ENCODE measurements around the gene PDIA2.
"Not testable (repeated sequence)": the region's sequence is repeated elsewhere in the genome, so short reads cannot be mapped to it uniquely, and the experiment has no call there.

Gene PDIA2

DNA sequence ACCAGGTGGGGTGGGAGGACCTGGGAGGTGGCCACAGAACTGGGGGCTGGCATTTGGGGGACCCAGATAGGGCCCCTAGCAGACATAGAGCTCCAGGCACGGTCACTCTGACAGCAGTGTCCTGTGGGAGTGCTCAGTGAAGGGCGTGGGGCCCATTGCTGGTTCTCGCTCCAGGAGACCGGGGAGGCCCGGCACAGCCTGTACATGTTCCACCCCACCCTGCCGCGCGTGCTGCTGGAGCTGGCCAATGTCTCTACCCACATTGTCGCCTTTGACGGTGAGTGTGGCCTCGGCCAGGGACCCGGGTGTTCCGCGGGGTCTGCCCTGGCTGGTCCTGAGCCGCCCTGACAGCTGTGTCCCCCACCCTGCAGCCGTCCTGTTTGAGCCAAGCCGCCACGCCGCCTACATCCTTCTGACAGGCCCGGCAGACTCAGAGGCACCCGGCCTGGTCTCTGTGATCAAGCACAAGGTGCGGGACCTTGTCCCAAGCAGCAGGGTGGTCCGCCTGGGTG lies 18.5 kb upstream of the PDIA2 start:
- TF ChIP-seq, protein P1, sequence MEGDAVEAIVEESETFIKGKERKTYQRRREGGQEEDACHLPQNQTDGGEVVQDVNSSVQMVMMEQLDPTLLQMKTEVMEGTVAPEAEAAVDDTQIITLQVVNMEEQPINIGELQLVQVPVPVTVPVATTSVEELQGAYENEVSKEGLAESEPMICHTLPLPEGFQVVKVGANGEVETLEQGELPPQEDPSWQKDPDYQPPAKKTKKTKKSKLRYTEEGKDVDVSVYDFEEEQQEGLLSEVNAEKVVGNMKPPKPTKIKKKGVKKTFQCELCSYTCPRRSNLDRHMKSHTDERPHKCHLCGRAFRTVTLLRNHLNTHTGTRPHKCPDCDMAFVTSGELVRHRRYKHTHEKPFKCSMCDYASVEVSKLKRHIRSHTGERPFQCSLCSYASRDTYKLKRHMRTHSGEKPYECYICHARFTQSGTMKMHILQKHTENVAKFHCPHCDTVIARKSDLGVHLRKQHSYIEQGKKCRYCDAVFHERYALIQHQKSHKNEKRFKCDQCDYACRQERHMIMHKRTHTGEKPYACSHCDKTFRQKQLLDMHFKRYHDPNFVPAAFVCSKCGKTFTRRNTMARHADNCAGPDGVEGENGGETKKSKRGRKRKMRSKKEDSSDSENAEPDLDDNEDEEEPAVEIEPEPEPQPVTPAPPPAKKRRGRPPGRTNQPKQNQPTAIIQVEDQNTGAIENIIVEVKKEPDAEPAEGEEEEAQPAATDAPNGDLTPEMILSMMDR (IDR thresholded peaks at IDR 0.05) = no peak
- no peak for TF ChIP-seq ZFX (IDR thresholded peaks at IDR 0.05; ENCODE audit: borderline replicate concordance)
- no peak overlapping the region for H3K27ac ChIP-seq

DNA sequence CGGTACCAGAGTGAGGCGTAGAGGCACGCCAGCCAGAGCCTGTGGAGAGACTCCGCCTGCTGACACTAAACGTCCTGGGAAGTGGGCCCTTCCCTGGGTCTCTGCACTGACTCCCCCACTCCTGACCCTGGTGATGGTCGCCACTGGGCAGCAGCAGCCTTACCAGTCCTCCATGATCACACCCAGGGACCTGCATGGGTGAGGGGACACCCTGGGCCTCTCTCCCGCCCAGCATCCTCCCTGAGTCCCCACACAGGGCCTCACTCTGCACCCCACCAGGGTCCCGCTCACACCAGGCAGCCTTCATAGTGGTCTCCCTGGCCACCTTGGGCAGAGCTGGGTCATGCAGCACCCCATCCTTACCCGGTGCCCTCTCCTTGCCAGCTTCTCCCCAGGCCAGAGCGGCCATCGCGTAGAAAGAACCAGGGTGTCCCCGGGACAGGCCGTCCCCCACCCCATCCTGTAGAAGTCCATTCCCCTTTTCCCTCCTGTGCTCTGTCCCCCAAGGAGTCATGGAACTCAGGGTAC lies 17.9 kb upstream of the PDIA2 start:
- no peak overlapping the region for H3K27ac ChIP-seq
- TF ChIP-seq ZFX (IDR thresholded peaks at IDR 0.05; ENCODE audit: borderline replicate concordance) = no peak
- TF ChIP-seq, protein P1 (IDR thresholded peaks at IDR 0.05) = no peak

DNA sequence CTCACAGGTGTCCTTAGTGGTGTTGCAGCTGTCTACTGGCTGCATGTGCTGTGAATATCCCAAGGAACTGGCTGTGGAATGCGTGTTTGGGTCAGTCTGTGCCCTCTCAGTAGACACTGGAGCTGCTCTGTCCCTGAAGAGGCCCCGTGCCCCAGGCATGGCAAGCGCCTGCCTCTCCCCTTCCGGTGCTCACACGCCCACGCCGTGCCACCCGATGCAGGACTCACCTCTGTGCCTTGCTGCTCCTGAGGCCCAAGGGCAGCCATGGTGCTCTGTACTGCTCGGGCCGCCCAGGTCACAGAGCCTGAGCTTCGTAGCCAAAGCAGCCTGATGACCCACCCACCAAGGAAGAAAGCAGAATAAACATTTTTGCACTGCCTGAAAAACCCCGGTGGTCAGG lies 17.3 kb upstream of the PDIA2 start:
- TF ChIP-seq, protein P1 (IDR thresholded peaks at IDR 0.05) = no peak
- TF ChIP-seq ZFX (IDR thresholded peaks at IDR 0.05; ENCODE audit: borderline replicate concordance) = no peak
- H3K27ac ChIP-seq = no peak overlapping the region

DNA sequence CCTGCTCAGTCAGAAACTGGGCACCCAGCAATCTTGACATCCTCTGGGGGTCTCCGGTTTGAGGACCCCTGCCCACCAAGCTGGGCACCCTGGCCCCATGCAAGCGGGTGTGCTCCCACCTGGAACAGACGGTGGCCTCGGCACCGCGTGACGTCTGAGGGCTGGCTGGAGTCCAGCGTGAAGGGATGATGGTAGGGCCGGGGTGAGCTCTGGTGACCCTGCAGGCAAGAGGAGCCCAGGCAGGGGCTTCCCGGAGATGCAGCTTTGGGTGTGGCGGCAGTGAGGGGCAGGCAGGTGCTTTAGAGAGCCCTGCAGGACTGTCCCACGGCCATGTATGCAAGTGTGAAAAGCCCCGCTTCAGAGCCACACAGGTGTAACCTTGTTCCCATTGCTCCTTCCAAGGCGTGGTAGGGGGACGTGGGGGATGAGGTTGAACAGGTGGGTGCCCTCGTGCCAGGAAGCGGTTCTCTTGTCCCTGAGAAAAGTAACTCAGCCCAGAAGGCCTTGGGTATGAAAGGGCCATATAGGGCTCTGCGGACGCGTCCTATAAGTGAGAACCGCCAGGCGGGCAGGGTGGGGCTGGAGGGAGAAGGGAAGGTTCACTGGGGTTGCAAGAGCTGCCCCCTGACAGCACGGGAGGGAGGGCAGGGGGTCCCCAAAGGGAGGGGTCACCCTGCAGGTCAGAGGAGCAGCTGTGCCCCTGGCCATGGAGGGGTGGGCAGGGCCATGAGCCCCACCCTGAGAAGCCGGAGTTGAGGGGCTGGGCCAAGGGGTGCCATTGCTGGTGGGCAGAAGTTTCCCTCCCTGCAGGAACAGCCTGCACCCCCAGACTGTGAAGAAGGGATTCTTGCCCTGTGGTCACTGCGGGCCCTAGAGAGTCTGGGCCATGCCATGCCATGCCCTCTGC lies 16.5 kb upstream of the PDIA2 start:
- H3K27ac ChIP-seq = no peak overlapping the region
- TF ChIP-seq ZFX (IDR thresholded peaks at IDR 0.05; ENCODE audit: borderline replicate concordance) = no peak
- TF ChIP-seq, protein P1 (IDR thresholded peaks at IDR 0.05) = no peak

DNA sequence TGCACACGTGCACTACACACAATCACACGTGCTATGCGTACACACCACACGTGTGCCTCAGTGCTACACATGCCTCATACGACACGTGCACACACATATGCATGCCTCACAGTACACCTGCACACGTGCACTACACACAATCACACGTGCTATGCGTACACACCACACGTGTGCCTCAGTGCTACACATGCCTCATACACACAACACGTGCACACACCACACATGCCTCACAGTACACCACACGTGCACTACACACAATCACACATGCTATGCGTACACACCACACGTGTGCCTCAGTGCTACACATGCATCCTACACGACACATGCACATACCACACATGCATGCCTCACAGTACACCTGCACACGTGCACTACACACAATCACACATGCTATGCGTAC lies 15.4 kb upstream of the PDIA2 start:
- H3K27ac ChIP-seq = not testable (repeated sequence)

DNA sequence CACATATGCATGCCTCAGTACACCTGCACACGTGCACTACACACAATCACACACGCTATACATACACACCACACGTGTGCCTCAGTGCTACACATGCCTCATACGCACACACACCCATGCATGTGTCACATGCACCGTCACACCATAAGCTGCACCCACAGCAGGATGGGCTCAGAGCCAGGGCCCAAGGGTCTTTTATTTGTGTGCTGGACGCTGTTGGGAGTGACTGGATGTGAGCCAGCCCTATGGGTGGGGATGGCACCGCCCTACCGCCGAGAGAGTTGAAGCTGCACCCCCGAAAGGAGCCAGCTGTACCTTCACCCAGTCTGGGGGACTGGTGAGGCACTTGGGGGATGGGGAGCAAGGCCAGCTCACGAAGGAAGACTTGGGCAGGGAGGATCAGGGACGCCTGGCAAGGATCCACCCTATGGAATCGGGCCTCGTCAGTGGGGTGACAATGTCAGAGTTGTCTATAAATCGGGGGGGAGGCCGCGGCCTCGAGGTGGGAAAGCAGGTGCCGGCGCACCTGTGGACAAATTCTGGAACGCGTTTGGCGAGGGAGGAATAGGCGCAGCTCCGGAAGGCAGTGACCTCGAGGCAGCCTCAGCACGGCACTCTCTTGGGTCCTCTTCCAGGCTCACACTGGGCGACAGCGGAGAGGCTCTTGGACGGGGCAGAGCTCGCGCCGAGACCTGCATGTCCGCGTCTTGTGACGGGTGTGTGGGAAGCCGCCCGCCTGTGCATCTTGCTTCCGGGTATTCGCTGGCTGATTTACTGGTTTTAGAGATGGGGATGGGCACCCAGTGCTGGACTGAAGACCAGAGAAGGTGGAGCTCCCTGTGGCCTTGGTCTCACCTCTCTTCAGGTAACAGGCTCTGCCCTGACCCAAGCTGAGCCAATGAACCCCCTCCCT lies 14.6 kb upstream of the PDIA2 start:
- H3K27ac ChIP-seq = no peak overlapping the region
- TF ChIP-seq ZFX (IDR thresholded peaks at IDR 0.05; ENCODE audit: borderline replicate concordance) = no peak
- TF ChIP-seq, protein P1 (IDR thresholded peaks at IDR 0.05) = no peak

DNA sequence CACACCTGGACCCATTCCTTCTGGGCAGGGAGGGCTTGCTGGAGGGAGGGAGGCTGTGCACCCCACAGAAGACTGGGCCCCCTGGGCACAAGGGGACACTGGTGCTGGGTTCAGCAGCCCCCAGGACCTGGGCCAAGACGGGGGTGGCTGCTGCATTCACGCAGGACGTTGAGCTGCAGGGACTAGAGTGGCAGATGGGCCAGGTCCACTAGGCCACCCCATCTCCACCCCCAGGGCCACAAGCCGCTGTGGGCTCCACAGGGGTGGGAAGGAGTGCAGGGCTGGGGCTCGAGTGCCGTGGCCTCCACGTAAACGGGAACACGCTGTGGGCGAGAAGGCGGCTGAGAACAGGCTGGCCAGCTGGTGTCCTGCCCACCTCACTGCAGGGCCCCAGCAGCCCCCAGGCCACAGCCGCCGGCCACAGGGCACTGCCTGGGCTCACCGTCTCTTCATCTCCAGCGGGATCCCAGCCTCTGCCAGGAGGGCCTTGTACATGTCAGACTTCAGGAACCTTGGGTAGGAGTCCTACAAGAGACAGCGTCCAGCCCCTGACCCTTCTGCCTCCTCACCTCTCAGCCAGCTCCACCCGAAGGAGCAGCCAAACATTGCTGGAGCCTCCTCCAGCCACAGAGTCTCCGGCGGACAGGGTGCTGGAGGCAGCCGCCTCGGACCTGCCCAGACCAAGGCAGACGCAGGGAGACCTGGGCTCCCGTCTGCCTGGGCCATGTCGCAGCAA lies 13.7 kb upstream of the PDIA2 start:
- H3K27ac ChIP-seq = no peak overlapping the region
- no peak for TF ChIP-seq ZFX (IDR thresholded peaks at IDR 0.05; ENCODE audit: borderline replicate concordance)
- TF ChIP-seq, protein P1 (IDR thresholded peaks at IDR 0.05) = no peak

All from 22Rv1 (cell line).